HG03139 (cell line): ENCODE data around the gene MRPL28.
"Not testable (repeated sequence)": the region's sequence is repeated elsewhere in the genome, so short reads cannot be mapped to it uniquely, and the experiment has no call there.

Experiments
- ATAC-seq: cut with Tn5 transposase; IDR thresholded peaks from one replicate; pipeline ENCODE4 v1.9.1; 2021; ENCODE audit not compliant: unreplicated experiment

MRPL28 gene

GRCh38 chr16:360698-361336 lies 9.5 kb downstream of the MRPL28 start:
- no peak for ATAC-seq

- no peak for ATAC-seq
These were observed 10.3 kb downstream of the MRPL28 start for GRCh38 chr16:359871-360697.

GRCh38 chr16:359067-359763 lies 11.1 kb downstream of the MRPL28 start:
- no peak for ATAC-seq

DNA sequence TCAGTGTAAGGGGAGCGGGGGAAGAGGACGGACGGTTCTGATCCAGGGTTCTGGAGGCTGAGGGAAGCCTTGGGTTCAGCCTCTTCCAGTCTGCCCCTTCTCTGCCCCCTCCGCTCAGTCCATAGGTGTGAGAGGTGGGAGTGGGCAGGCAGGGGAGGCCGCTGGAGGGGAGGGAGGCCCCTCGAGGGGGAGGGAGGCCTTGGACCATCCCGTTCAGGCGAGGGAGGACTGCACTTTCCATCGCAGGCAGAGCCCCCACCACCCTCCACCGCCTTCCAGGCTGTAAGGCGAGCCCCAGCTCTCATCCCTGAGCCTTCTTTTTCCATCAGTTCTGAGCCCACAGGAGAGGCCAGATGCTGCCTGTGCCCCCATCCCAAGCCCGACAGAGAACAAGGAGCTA lies 13.6 kb downstream of the MRPL28 start:
- no peak for ATAC-seq

GRCh38 chr16:354971-355461 lies 15.3 kb downstream of the MRPL28 start:
- ATAC-seq = no peak

- ATAC-seq = no peak
These were observed 16.0 kb downstream of the MRPL28 start for GRCh38 chr16:354291-354881.

GRCh38 chr16:353404-354290 lies 16.7 kb downstream of the MRPL28 start:
- ATAC-seq = no peak

- ATAC-seq = peak; percentile 54
These were observed 17.6 kb downstream of the MRPL28 start, which contains the start of gene AXIN1 for GRCh38 chr16:352547-353403. Gene AXIN1, minus strand, starts transcription at chr16:352723. Its CDS starts 5,698 bp downstream, at chr16:347025.

GRCh38 chr16:351804-352520 lies 18.4 kb downstream of the MRPL28 start:
- peak; percentile 9 for ATAC-seq

- ATAC-seq = no peak
These were observed 20.1 kb downstream of the MRPL28 start for GRCh38 chr16:350203-350602.

GRCh38 chr16:349211-349610 lies 21.1 kb downstream of the MRPL28 start:
- no peak for ATAC-seq

DNA sequence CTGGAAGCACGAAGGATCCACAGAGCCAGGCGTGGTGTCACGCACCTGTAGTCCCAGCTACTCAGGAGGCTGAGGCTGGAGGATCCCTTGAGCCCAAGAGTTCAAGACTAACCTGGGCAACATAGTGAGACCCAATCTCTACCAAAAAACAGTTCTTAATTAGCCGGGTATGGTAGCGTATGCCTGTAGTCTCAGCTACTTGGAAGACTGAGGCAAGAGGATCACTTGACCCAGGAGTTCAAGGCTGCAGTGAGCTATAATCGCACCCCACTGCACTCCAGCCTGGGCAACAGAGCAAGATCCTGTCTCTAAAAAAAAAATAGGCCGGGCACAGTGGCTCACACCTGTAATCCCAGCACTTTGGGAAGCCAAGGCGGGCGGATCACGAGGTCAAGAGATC lies 21.8 kb downstream of the MRPL28 start:
- ATAC-seq = not testable (repeated sequence)

DNA sequence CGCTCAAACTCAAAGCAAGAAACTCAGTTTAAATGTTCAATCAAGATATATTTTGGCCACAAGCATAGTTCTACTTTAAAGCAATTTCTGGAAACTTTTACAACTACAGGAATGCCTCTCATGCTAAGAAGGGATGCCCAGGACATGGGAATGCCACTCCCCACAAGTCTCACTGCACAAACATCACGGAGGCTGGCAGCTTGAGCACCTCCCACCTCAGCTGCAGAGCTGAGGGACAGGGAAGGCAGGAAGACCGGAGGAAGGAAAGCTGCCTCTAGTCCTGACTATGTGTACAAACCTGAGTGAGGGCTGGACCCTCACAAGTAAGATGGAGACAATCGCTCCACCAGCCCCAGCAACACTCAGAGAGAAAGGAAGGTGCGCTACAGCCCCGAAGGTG lies 23.1 kb downstream of the MRPL28 start:
- no peak for ATAC-seq

GRCh38 chr16:346587-346986 lies 23.8 kb downstream of the MRPL28 start:
- ATAC-seq = no peak

- ATAC-seq = no peak
These were observed 24.6 kb downstream of the MRPL28 start for GRCh38 chr16:345772-346171.

DNA sequence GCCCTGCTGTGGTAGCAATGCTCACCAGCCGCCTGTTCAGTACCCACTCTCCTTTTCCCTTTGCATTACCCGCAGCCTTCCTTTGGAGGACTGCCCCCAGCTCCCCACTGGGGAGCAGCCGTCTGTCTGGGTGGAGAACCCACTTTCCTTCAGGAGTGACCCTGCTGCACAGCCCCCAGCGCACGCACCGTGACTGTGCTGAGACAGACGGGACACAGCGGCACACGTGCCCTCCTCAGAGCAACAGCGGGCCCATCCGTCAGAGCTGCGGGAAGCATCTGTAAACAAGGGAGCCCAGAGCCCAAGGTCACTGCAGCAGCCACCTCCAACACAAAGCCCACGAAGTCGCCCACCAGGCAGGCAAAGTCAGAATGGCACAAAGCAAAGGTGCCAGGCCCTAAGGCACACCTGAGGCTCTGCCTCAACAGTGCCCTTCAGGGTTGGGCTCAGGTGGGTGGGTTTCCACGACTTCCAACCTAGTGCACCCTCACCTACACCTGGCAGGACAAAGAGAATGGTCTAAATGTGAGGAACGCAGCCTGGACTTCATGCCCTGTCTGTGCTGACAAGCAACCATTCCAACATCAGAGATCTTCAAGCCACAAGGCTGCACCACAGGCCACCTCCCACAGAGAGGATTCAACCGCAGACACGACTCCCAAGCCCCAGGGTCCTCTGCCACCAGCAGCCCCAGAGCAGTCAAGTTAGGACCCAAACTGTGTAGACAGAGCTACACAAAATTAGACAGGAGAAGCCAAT lies 27.7 kb downstream of the MRPL28 start:
- ATAC-seq = no peak

- not testable (repeated sequence) for ATAC-seq
These were observed 28.4 kb downstream of the MRPL28 start for GRCh38 chr16:341974-342336.
